ENCODE data around the gene ABCC11.

ABCC11 gene

DNA sequence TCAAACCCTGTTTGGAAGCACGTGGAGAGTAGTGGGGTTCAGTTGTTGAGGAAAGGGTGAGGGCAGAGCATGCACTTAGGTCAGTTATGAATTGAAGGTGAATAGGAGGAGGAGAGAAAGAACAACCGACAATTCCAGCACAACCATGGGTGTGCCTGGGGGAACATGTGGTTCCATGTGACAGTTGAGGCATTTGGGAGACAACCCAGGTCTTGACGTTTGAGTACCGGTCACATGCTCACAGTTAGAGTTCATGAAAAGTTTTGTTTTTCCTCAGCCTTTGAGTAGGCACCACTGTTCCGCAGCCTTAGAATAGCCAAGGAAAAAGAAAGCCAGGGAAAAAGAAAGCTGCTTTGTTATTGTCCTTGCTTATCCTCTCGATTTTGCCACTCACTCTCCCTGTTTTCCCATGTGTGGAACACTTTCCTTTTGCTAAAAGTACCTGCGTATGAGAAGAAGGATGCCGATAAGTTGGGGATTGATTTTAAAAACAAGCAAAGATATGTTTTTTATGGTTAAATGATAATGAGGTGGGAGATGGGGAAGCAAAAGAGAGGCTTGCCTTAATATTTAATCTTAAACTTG lies 25.6 kb upstream of the ABCC11 start:
- Histone ChIP-seq H3K4me3 (ENCODE audit: insufficient read length, low read depth) (no peak overlapping the region), H3K9ac (ENCODE audit: insufficient read length, low read depth) (no peak overlapping the region), H3K36me3 (ENCODE audit: insufficient read depth, insufficient read length, low read length) (peaks cover 32% of the 10 kb centered on the region), H3K4me1 (ENCODE audit: insufficient read depth, insufficient read length) (no peaks in the 10 kb centered on the region), H3K9me3 (ENCODE audit: insufficient read depth, low read length) (no peaks in the 10 kb centered on the region), H3K27me3 (ENCODE audit: insufficient read depth, insufficient read length) (no peaks in the 10 kb centered on the region)
- TF ChIP-seq ZNF274 (IDR thresholded peaks at IDR 0.05; ENCODE audit: low read depth, low read length) = no peak
- DNase-seq (ENCODE audit: low read depth, low spot score) = no peak

- peaks cover 25% of the 10 kb centered on the region for H3K36me3 ChIP-seq (ENCODE audit: insufficient read depth, insufficient read length, low read length)
- H3K4me3 ChIP-seq (ENCODE audit: insufficient read length, low read depth) = no peak overlapping the region
- no peak for DNase-seq (ENCODE audit: low read depth, low spot score)
- no peaks in the 10 kb centered on the region for H3K9me3 ChIP-seq (ENCODE audit: insufficient read depth, low read length)
- H3K27me3 ChIP-seq (ENCODE audit: insufficient read depth, insufficient read length) = no peaks in the 10 kb centered on the region
- no peak overlapping the region for H3K9ac ChIP-seq (ENCODE audit: insufficient read length, low read depth)
- TF ChIP-seq SUZ12 (IDR thresholded peaks at IDR 0.05; ENCODE audit: extremely low read depth, insufficient read depth, insufficient read length) (no peak), YY1 (IDR thresholded peaks at IDR 0.05; ENCODE audit: insufficient read depth, insufficient read length) (no peak), ZNF274 (IDR thresholded peaks at IDR 0.05; ENCODE audit: low read depth, low read length) (no peak)
- no peaks in the 10 kb centered on the region for H3K4me1 ChIP-seq (ENCODE audit: insufficient read depth, insufficient read length)
Observed at GRCh38 chr16:48271728-48272127, 24.4 kb upstream of the ABCC11 start.

GRCh38 chr16:48269011-48269410 lies 21.7 kb upstream of the ABCC11 start:
- TF ChIP-seq ZNF274 (IDR thresholded peaks at IDR 0.05; ENCODE audit: low read depth, low read length) (no peak), YY1 (IDR thresholded peaks at IDR 0.05; ENCODE audit: insufficient read depth, insufficient read length) (no peak), SUZ12 (IDR thresholded peaks at IDR 0.05; ENCODE audit: extremely low read depth, insufficient read depth, insufficient read length) (no peak)
- H3K27me3 ChIP-seq (ENCODE audit: insufficient read depth, insufficient read length) = no peaks in the 10 kb centered on the region
- H3K9ac ChIP-seq (ENCODE audit: insufficient read length, low read depth) = no peak overlapping the region
- no peak for DNase-seq (ENCODE audit: low read depth, low spot score)
- no peaks in the 10 kb centered on the region for H3K4me1 ChIP-seq (ENCODE audit: insufficient read depth, insufficient read length)
- H3K36me3 ChIP-seq (ENCODE audit: insufficient read depth, insufficient read length, low read length) = peaks cover 26% of the 10 kb centered on the region
- H3K4me3 ChIP-seq (ENCODE audit: insufficient read length, low read depth) = no peak overlapping the region
- no peaks in the 10 kb centered on the region for H3K9me3 ChIP-seq (ENCODE audit: insufficient read depth, low read length)

- no peaks in the 10 kb centered on the region for H3K9me3 ChIP-seq (ENCODE audit: insufficient read depth, low read length)
- H3K4me3 ChIP-seq (ENCODE audit: insufficient read length, low read depth) = no peak overlapping the region
- H3K36me3 ChIP-seq (ENCODE audit: insufficient read depth, insufficient read length, low read length) = peaks cover 57% of the 10 kb centered on the region
- no peaks in the 10 kb centered on the region for H3K27me3 ChIP-seq (ENCODE audit: insufficient read depth, insufficient read length)
- H3K4me1 ChIP-seq (ENCODE audit: insufficient read depth, insufficient read length) = no peaks in the 10 kb centered on the region
- H3K9ac ChIP-seq (ENCODE audit: insufficient read length, low read depth) = no peak overlapping the region
- TF ChIP-seq ZNF274 (IDR thresholded peaks at IDR 0.05; ENCODE audit: low read depth, low read length) (no peak), YY1 (IDR thresholded peaks at IDR 0.05; ENCODE audit: insufficient read depth, insufficient read length) (no peak), SUZ12 (IDR thresholded peaks at IDR 0.05; ENCODE audit: extremely low read depth, insufficient read depth, insufficient read length) (no peak)
- DNase-seq (ENCODE audit: low read depth, low spot score) = no peak
Observed at GRCh38 chr16:48262631-48263030, 15.3 kb upstream of the ABCC11 start.

DNA sequence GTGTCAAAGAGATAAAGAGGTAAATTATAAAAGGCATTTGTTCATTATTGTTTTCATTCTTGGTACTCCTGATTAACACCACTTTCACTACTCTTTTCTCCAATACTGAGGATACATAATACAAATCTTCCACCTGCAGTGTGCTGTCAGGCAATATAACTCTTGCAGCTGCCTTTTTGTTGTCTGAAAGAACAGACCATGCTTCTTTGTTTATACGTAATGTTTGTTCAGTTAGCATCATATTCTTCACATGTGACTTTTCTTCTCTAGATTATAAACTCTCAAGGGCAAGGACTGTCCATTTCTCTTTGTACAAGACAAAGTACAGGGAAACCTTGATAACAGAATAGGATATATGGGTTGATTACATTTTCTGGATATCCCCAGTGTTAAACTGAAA lies 14.2 kb upstream of the ABCC11 start:
- H3K9ac ChIP-seq (ENCODE audit: insufficient read length, low read depth) = no peak overlapping the region
- TF ChIP-seq SUZ12 (IDR thresholded peaks at IDR 0.05; ENCODE audit: extremely low read depth, insufficient read depth, insufficient read length) (no peak), ZNF274 (IDR thresholded peaks at IDR 0.05; ENCODE audit: low read depth, low read length) (no peak), YY1 (IDR thresholded peaks at IDR 0.05; ENCODE audit: insufficient read depth, insufficient read length) (no peak)
- H3K36me3 ChIP-seq (ENCODE audit: insufficient read depth, insufficient read length, low read length) = peaks cover 63% of the 10 kb centered on the region
- DNase-seq (ENCODE audit: low read depth, low spot score) = no peak
- no peak overlapping the region for H3K4me3 ChIP-seq (ENCODE audit: insufficient read length, low read depth)
- H3K27me3 ChIP-seq (ENCODE audit: insufficient read depth, insufficient read length) = no peaks in the 10 kb centered on the region
- H3K9me3 ChIP-seq (ENCODE audit: insufficient read depth, low read length) = no peaks in the 10 kb centered on the region
- no peaks in the 10 kb centered on the region for H3K4me1 ChIP-seq (ENCODE audit: insufficient read depth, insufficient read length)

GRCh38 chr16:48256579-48257177 lies 9.3 kb upstream of the ABCC11 start:
- H3K36me3 ChIP-seq (ENCODE audit: insufficient read depth, insufficient read length, low read length) = peaks cover 71% of the 10 kb centered on the region
- no peak for DNase-seq (ENCODE audit: low read depth, low spot score)
- H3K9me3 ChIP-seq (ENCODE audit: insufficient read depth, low read length) = no peaks in the 10 kb centered on the region
- H3K9ac ChIP-seq (ENCODE audit: insufficient read length, low read depth) = no peak overlapping the region
- TF ChIP-seq YY1 (IDR thresholded peaks at IDR 0.05; ENCODE audit: insufficient read depth, insufficient read length) (no peak), ZNF274 (IDR thresholded peaks at IDR 0.05; ENCODE audit: low read depth, low read length) (no peak), SUZ12 (IDR thresholded peaks at IDR 0.05; ENCODE audit: extremely low read depth, insufficient read depth, insufficient read length) (no peak)
- H3K4me3 ChIP-seq (ENCODE audit: insufficient read length, low read depth) = no peak overlapping the region
- H3K27me3 ChIP-seq (ENCODE audit: insufficient read depth, insufficient read length) = no peaks in the 10 kb centered on the region
- H3K4me1 ChIP-seq (ENCODE audit: insufficient read depth, insufficient read length) = no peaks in the 10 kb centered on the region

GRCh38 chr16:48252013-48252412 lies 4.7 kb upstream of the ABCC11 start:
- no peaks in the 10 kb centered on the region for H3K9me3 ChIP-seq (ENCODE audit: insufficient read depth, low read length)
- no peaks in the 10 kb centered on the region for H3K4me1 ChIP-seq (ENCODE audit: insufficient read depth, insufficient read length)
- H3K9ac ChIP-seq (ENCODE audit: insufficient read length, low read depth) = no peak overlapping the region
- no peak for DNase-seq (ENCODE audit: low read depth, low spot score)
- H3K36me3 ChIP-seq (ENCODE audit: insufficient read depth, insufficient read length, low read length) = peaks cover 38% of the 10 kb centered on the region
- H3K27me3 ChIP-seq (ENCODE audit: insufficient read depth, insufficient read length) = no peaks in the 10 kb centered on the region
- no peak for TF ChIP-seq SUZ12 (IDR thresholded peaks at IDR 0.05; ENCODE audit: extremely low read depth, insufficient read depth, insufficient read length)
- no peak for TF ChIP-seq YY1 (IDR thresholded peaks at IDR 0.05; ENCODE audit: insufficient read depth, insufficient read length)
- no peak for TF ChIP-seq ZNF274 (IDR thresholded peaks at IDR 0.05; ENCODE audit: low read depth, low read length)
- H3K4me3 ChIP-seq (ENCODE audit: insufficient read length, low read depth) = no peak overlapping the region

Measured in NT2/D1 (cell line).